HG03558 (cell line): ENCODE data around the gene RNF212.

Source experiments
- ATAC-seq: cut with Tn5 transposase; IDR thresholded peaks from one replicate; pipeline ENCODE4 v1.9.1; 2021; ENCODE audit warnings: moderate number of reproducible peaks; ENCODE audit not compliant: unreplicated experiment; ENCODE audit errors: extremely low read depth

Gene RNF212

DNA sequence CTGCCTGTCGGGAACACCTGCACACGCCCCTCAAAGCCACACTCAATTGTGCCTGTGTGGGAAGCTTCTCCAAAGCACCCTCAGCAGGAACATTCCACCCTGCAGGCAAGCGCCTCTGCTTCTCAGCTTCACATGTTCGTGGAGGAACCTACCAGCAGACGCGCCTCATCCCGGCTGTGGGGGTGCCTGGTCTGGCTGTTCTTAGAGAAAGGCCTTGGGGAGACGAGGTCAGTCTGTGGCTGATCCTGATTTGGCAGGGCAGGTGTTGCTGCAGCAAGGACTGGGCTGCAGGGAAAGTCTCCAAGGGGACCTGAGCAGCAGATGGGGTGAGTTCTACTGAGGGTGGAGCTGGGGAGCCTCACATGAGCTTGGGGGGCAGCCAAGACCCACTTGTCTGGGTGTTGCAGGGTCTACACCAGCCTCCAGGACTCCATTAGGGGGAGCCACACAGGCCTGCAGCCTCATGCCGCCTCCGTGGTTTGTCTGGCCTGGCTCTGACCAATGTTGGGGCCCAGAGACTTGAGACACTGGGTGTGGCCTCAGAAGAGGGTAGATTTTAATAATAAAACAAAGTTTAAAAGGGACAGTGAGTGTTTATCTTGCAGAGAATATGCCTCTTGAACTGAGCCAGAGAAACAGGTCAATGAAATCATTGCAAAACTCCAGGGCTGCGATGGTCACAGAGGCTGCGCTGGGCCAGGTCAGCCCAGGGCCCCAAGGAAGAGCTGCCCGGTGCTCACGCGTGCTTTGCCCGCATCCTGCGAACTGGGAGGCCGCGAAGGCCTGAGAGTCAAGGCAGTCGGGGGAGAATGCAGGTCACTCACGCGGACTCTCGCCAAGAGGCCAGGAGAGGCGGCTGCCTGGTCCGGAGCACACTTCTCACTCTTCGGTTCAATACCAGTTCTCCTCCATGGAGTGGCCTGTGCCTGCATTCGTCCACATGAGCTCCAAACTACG, 21.1 kb downstream of the RNF212 start:
- no peak for ATAC-seq

DNA sequence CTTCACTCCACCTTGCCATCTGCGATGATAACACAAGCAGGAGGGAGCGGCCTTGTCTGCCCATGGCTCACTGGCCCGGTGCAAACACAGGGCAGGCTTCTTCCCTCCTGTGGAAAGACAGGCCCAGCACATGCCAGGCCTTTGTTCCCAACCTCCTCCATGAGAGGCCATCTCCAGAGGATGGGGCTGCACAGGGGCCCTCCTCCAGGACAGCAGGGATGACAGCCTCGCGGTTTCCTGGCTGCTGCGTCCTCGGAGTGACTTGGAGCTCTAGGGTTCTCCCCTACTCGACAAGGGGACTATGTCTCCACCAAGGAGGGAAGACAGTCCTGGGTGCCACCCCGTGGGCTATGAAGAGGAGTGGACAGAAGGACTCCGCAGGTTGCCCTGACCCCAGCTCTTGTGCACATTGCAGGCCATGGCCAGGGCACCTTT, 21.8 kb downstream of the RNF212 start:
- no peak for ATAC-seq

DNA sequence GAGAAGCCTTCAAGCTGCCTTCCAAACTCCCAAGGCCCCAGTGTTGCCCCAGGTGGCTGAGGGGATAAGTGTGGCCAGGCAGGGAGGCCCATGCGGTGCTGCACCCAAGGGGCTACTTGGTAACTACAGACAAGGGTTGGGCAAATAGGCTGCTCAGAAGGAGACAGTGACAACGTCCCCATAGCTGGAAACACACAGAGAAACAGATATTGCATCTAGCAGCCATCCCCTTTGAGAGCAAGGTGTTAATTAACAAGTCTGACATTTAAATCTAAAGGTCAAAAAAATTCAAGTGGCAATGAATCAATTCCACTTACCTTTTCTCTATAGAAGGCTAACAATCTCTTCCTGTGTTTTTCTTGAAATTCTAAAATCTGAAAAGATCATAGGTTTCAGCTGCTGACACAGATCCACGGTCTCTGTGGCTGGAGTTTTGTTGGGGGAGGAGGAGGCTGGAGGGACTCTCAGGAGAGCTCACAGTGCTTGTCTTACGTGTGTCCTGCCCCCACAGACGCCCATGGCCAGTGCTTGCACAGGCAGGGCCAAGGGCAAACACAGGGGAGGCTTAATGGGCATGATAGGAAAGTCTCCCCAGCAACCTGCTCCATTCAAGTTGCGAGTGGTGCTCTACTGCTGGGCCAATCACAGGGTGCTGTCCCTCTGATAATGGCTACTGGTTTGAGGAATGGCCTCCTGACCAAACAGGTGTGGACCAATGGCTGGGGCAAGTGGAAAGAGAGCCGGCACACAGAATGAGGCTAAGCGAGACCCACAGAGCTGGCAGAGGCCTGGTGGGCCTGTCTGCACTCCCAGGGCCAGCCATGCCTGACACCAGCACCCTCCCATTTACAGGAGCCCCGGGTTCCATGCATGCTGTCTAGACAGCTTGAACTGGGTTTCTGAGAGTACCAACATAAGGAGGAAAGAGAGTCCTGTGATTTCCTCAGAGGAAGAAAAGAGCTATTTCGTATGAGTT, 22.6 kb downstream of the RNF212 start:
- ATAC-seq: no peak

DNA sequence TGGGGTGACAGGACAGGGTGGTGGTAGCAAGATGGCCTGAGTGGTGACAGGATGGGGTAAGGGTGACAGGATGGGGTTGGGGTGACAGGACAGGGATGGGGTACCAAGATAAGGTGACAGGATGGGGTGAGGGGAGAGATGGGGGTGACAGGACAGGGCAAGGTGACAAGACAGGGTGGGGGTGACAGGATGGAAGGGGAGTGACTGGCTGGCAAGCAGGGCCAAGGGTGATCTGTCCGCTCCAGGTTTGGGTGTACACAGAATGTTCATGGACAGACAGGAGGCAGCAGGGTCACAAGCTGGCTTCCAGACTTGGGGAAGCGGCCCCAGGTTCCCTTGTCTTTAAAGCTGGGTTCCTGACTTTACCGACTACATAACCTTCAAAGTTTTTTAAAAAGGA, 23.3 kb downstream of the RNF212 start:
- ATAC-seq: no peak

DNA sequence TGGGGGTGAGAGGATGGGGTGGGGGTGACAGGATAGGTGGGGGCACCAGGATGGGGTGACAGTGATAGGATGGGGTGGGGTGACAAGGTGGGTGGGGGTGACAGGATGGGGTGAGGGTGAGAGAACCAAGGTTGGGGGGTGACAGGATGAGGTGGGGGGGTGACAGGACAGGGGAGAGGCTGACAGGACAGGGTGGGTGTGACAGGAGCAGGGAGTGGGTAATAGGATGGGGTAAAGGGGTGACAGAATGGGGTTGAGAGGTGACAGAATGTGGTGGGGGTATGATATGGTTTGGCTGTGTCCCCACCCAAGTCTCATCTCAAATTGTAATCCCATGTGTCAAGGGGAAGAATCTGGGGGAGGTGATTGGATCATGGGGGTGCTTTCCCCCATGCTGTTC, 26.0 kb downstream of the RNF212 start:
- ATAC-seq: no peak

DNA sequence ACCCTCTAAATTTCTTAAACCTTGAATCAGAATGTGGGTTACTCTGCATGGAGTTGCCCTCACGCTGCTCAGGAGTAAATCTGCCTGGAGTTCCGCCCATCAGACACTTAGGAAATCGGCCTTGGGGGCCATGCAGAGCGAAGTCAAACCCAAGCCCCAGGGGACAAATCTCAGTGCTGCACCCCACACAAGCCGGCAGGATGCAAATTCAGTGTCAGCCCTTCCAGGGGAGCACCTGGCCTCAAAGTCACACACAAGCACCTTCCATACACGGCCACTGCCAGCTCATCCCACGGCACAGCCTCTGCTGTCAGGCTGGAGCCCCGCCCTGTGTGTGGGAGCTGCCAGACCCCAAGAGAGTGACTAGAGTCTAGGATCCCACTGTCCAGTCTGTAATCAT, 27.4 kb downstream of the RNF212 start:
- ATAC-seq: no peak

DNA sequence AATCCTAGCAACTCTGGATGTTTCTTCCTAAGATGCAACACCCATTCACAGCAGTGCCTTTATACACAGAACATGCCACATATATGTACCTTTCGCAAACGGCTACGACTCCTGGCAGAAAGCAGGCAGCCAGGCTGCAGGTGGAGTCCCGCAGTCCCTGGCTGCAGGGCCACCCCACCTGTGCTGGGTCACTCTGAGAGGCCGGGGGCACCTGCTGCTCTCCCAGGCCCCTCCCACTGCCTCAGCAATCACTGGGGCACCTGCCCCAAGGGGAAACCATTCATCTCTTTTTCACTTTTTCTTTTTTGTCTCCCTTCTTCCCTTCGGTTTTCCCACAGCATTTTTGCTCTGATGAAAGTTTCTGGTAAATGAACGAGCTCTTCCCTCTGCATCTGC, 28.0 kb downstream of the RNF212 start:
- ATAC-seq: no peak

DNA sequence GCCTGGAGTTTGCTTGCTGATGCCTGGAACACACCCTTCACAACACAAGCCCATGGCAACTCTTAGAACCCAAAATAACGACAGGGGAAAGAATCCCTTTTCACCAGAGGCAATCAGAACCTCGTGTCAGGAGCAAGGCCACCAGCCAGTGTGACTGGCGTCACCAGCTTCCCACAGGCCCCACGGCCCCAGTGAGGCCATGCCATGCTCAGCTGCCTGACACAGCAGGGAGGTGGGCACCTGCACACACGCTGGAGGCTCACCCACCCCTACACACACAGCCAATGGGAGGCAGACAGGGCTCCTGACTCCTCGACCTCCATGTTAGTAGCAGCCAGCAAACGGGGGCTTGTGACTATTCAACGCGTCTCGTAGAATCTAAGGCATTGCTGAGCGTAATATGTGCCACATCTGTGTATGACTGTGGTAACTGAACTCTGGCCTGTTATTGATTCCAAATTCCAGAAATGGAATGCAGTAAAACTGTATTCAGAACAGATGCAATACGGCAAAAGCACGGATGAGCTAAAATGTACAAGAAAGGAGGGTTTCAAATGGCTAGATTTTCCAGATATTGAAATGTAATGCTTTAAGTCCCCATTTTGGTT, 28.5 kb downstream of the RNF212 start:
- ATAC-seq: no peak

DNA sequence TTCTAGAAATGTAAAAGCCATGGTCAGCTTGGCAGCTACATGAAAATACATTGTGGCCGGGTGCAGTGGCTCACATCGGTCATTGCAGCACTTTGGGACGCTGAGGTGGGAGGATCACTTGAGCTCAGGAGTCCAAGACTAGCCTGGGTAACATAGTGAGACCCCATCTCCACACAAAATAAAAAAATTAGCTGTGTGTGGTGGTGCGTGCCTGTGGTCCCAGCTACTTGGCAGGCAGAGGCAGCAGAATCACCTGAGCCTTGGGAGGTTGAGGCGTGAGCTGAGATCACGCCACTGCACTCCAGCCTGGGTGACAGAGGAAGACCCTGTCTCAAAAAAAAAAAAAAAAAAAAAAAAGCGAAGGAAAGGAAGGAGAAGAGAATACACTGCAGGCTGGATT, 29.0 kb downstream of the RNF212 start:
- ATAC-seq: no peak

DNA sequence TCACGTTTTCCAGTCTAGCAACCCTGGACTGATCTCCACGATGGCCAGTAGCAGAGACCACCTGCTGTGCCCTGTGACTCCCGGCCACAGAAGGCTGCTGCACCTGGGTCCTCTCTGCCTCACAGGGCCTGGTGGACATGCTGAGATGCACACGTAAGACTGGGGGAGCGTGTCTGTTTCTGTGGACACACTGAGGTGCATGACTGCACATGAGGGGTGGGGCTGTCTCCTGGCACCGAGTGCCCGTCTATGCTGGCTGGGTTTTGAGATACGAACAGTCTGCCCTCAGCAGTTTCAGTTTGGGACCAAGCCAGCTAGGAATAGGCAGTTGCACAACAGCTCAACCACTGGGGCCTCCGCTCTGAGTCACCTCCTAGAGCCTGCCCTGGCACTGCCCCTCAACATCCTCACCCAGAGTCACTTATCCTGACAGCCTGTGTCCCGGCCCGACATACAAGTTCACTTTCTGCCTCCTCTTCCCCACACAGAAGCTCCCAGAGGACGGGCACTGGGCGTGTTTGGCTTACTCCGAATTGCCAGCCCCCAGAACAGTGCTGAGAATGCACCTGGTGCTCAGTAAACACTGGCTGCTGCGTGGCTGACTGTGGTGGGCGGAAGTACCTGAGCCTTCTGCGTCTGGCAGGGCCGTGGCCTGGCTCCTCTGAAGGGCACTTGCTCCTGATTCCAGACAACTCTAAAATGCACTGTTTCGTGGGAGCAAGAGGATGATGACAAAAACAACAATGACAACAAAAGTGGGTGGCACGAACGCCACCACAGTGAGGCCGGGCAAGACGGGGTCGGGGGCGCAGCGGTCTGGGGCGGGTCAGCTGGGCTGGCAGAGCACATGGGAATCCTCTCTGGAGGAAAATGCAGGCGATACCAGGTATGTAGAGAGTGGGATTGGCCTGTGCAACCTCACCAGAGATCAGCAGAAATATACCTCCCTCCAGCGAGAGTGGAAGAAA, 30.9 kb downstream of the RNF212 start:
- ATAC-seq: no peak

DNA sequence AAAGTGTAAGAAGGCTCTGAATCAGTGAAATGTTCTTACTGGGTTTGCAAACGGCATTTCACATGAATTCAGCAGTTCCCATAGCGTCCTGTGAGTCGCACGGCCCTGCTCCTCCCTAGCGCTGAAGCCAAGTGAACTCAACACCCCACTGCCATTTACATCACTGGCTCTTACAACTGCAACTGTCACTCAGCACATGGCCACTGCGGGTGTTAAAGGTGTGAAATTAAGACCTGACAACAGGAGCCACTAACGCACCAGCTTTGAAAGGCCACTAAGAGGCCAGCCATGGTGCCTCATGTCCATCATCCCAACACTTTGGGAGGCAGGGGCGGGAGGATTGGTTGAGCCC, 31.7 kb downstream of the RNF212 start:
- ATAC-seq: no peak

DNA sequence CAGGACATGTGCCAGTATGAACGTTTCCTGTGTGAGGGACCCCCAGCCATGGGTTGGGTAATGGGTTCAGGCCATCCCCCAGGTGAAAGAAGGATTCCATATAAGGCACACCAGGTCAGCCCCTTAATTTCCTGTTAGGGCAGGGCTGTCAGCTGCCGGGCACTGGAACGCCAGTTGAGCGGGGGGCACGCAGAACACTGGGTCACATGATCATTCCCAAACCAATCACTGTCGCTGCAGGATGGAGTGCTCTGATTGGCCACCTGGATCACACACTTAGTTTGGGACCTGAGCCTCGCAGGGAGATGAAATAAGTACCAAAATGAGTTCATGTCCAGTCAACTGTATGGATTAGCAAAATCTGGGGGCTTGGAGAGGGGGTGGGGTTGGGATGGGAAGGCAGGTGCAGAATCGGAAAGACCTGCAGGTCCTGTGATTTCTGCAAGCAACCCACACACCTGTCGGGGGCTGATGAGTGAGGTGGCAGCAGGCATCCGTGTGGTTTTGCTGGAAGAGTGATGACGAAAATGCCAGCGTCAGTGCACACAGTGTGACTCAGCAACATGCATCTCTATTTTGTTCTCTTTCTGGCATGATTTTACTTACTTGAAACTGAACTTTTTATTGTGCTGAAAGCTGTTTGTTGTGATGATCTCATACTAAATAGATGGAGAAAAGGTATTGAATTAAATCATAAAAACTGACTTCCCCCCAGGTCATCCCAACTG, 32.2 kb downstream of the RNF212 start:
- no peak for ATAC-seq

DNA sequence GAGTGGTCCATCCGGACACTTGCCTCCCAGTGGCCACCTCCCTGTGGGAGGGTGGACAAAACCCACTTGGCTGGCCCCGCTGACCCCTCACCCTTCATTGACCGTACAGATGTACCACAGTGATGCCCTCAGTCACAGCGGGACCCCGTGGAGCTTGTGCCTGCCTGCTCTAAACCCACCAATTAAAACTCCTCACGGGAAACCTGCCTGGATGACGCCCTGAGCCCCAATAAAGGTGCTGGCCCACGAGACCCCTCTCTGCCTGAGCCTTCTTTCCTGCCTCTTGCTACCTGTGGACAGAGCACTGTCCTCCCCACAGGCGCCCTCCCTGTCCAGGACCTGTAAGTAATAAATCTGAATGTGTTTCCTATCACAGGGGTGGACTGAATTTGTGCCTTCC, 32.9 kb downstream of the RNF212 start:
- ATAC-seq: no peak

DNA sequence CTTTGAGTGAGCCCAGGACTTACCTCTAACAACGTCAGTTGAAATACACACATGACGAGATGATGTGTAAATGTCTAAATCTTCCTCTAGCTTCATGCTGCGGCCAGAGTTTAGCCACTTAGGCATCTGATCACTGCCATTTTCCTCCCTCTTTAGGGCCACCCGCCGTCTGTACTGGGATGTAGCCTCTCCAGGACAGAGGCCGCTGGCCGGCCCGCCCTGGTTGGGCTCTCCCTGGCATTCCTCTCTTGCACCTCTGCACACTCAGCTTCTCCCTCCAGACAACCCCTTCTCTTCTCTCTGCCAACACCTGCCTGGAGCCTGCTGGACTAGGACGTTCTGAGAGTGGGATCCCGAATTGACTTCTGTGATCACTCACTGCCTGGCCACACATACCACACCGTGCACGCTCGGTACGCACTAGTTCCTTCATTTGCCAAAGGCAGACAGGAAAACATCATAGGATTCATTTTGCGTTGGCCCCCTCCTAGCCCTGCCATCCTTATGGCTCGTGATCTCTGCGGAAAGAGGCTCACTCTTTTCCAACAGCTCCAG, 33.6 kb downstream of the RNF212 start:
- ATAC-seq: no peak

DNA sequence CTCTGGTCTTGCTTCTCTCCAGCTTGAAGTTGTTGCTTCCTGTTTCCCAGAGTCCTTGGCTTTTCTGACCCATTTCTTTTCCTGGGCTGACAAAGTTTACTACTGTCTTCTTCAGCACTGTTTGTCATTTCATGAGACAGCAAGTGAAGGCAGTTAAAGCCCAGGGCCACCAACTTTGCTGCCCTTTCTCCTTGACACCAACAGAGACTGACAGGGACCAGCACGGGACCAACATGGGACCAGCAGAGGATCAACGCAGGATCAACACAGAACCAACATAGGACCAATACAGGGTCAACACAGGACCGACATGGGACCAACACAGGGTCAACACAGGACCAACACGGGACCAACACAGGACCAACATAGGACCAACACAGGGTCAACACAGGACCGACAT, 34.9 kb downstream of the RNF212 start:
- no peak for ATAC-seq

DNA sequence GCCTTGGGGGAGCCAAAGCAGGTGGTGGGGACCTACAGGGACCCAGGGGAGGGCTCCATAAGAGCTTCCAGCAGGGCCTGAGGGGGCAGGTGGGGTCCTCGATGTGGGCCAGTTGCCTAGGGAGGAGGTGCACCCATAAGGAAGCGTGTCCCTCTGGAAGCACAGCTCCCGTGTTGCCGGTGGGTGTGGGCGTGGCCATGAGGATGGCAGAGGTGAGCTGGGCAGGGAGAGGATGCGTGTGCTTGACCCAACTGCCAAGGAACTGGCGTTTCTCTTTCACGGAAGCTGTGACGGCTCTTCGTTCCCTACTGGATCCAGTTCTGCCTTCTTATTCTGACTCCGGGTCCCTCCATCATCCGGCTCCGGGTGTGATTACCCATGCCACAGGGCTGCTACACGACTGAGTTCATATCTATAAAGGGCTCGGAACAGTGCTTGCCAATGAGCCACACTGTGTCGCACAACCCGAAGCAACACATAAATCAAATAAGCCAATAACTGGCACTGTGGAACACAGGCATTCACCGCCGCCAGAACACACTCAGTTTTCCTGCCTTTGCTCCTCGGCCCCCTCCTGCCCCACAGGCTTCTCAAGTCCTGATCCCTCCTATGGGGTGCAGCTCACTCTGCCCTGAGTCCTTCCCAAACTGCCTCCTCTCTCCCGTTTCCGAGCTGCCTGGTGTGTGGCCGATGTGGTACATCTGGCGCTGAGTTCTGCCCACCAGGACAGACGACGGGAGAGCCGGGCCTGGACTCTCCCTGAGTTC, 35.5 kb downstream of the RNF212 start:
- ATAC-seq: no peak

DNA sequence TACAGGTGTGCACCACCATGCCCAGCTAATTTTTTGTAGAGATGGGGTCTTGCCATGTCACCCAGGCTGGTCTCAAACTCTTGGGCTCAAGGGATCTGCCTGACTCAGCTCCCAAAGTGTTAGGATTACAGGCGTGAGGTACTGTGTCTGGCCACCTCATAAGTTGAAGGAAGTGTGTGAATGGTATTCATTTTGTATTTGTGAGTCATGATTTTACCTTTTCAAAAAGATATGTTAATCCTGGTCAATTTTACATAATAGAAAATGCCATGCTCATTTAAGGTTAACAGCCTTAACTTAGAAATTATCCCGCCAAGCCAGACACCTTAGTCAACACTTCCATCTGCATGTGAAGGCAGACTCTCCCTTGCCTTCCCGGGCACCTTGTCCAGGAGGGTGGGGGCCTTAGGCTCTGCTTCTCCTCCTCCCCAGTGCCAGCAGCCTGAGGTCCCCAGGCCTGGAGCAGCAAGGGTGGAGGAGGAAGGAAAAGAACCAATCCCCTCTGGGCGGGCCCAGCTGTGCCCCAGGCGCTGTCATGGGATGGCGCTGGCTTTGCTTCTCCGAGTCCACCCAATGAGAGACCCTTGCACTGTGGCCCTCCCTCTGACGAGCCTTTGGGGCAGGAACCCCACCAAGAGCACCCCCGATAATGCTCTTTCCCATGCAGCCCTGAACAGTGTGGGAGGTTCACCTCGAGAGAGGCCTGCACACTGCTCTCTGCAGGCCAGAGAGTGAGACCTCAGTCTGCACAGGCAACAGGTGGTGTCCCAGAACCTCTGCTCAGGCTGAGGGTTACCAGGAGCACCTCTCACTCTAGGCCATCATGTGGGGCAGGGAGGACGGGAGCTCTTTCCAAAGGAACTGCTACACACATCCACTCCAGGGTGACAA, 37.3 kb downstream of the RNF212 start:
- no peak for ATAC-seq
